GM21528 (cell line): ENCODE results near the gene RPS16.

Experiments used
- ATAC-seq: cut with Tn5 transposase; IDR thresholded peaks from one replicate; pipeline ENCODE4 v1.9.1; 2021; ENCODE audit warnings: mild to moderate bottlenecking, moderate library complexity; ENCODE audit not compliant: unreplicated experiment, low FRiP score

RPS16 gene

DNA sequence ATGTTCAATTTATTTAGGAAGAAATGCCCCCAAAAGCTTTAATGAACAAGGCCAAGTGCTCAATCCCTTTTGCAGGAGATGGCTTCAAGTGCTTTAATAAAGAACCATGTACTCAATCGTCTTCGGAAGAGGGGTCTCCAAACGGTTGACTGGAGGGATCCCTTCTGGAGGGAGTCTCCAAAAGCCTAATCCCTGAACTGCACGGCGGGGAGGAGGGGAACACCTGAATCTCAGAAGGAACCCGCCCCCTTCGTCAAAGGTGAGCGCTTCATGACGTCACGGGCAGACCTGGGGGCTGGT, 45.3 kb downstream of the RPS16 start:
- no peak for ATAC-seq

DNA sequence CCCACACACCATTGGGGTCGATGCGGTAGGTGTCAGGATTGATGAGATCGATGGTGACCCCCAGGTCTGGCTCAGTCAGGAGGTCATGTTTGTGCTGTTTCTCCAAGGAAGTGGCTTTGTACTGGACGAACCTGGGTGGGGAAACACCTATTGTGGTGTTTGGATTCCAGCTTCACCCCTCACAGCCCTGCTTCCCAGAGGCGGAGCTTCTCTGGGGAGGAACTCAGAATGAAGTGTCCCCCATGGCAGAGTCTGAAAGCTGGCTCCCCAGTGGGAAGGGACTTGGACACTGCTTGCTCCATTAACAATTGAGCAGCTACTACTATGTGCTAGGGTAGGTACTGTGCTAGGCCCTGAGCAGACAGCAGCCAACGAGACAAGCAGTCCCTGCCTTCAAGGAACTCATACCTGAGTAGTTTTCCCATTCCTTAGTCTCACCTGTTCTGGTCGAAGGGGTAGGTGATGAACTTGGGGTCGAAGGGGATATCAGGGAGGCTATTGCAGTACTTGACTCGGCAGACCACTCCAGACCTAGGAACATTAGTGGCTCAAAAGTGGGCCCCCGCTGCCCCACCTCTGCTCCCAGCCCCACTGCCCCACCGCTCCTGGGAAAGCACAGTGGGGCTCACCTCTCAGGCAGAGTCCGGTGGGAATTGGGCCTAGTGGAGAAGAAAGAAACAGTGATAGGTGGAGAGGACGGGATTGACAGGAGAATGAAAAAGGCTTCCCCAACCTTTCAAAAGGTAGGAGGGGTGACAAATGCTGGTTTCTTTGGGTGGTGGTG, 45.9 kb downstream of the RPS16 start:
- no peak for ATAC-seq

GRCh38 chr19:39388657-39389056, 47.1 kb downstream of the RPS16 start:
- no peak for ATAC-seq

DNA sequence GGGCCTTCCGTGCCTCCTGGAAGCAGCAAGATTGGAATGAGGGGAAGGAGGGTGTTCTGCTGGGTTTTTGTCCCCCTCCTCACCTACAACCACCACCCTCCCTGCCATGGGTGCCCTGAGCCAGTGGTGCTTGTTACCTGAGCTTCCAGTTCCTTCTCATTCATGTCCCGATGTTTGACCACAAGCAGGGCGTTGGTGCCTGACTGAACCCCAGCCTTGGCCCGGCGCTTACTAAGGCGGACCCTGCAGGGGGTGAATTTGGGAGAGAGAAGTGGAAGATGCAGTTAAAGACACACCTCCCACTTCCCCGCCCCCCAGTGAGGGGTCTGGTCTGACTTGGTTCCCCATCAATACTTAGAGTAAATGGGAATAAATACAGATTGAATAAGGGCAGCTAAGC, 49.2 kb downstream of the RPS16 start:
- no peak for ATAC-seq

DNA sequence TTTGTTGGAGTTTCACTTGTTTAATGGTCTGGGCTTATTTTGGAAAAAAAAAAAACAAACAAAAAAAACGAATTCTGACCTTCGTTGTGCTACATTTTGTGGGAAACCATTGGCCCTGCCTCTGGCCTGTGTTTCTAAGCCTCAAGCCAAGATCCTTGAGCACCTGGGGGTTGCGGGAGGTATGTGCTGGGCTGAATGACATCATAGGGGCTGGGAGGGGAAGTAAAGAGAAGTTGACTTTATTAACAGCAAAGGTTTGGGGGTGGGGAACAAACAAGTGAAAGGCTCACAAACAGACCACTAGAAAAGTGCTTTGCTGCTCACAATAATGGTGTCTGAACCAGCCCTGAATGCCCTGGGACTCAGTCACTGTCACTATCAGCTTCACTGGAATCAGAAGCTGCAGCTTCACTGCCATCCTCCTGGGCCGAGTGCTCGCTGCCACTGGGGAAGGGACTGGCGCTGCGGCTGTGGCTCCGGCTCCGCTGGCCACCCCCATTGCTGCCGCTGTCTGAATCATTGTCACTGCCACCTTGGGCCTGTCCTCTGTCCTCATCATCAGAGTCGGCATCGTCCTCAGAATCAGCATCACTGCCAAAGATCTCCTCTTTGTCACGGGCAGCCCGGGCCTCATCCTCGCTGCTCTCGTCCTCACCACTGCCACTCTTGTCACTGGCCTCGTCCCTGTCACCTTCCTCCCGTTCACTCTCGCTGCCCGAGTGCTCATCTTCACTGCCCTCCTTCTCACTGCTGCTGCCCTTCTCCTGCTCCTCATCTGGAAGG, 49.9 kb downstream of the RPS16 start:
- no peak for ATAC-seq

- no peak for ATAC-seq
These were observed 50.7 kb downstream of the RPS16 start for GRCh38 chr19:39384839-39385568.
